ENCODE data around the gene PLXND1. TPM values are rescaled to one million over a fixed set of nuclear protein-coding genes. Genes with fewer than 3 reads are reported as not detected.

Gene PLXND1
- total RNA-seq, 4 donors from 2014 or later, result 155 to 300 (median 197) TPM

GRCh38 chr3:129567939-129568338 is 38.5 kb downstream of the PLXND1 start:
- TF ChIP-seq, protein P1, sequence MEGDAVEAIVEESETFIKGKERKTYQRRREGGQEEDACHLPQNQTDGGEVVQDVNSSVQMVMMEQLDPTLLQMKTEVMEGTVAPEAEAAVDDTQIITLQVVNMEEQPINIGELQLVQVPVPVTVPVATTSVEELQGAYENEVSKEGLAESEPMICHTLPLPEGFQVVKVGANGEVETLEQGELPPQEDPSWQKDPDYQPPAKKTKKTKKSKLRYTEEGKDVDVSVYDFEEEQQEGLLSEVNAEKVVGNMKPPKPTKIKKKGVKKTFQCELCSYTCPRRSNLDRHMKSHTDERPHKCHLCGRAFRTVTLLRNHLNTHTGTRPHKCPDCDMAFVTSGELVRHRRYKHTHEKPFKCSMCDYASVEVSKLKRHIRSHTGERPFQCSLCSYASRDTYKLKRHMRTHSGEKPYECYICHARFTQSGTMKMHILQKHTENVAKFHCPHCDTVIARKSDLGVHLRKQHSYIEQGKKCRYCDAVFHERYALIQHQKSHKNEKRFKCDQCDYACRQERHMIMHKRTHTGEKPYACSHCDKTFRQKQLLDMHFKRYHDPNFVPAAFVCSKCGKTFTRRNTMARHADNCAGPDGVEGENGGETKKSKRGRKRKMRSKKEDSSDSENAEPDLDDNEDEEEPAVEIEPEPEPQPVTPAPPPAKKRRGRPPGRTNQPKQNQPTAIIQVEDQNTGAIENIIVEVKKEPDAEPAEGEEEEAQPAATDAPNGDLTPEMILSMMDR (IDR thresholded peaks at IDR 0.05), result no peak
- no peak for TF ChIP-seq EP300 (IDR thresholded peaks at IDR 0.05)
- no peak for TF ChIP-seq POLR2A (IDR thresholded peaks at IDR 0.05)
- peak overlapping the region; percentile 3 to 70 (median 27) for H3K27ac ChIP-seq
- H3K36me3 ChIP-seq, result peaks cover 0 to 100% (median 16%) of the 10 kb centered on the region in 3 donors
- no peak overlapping the region for H3K4me3 ChIP-seq
- H3K9me3 ChIP-seq, result no peaks in the 10 kb centered on the region
- 29 to 44% methylated on average over 6 of the region's 6 CpGs for WGBS, 2 donors
- no peak for DNase-seq (ENCODE audit: low spot score in 2 of 2)
- no peaks in the 10 kb centered on the region for H3K27me3 ChIP-seq
- peaks cover 0 to 47% (median 18%) of the 10 kb centered on the region in 4 donors for H3K4me1 ChIP-seq

DNA sequence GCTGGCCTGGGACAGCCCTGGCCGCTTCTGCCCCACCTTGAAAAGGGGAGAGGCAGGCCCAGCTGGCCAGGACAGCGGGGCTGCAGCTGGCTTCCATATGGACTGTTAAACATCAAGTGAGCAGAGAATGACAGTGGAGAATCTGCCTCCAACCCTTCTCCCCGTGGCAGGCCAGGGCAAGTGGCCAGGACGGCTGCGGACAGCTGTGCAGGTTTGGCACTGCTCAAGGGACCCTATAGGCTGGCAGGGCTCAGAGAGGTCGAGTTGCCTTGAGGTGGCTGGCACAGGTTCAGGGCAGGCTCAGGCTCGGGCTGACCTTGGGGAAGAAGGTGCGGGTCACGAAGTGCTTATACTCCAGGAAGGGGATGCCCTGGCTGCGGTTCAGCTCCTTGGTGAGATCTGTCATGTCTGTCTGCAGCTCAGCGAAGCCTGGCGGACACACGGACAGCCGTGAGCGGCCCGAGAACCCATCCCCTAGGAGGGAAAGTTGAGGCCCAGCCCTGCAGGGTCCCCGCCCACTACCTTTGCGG is 39.2 kb downstream of the PLXND1 start:
- no peak overlapping the region for H3K4me3 ChIP-seq
- peaks cover 0 to 100% (median 12%) of the 10 kb centered on the region in 3 donors for H3K36me3 ChIP-seq
- peak overlapping the region in 3 of 4 donors; percentile 20 to 70 (median 34) for H3K27ac ChIP-seq
- DNase-seq (ENCODE audit: low spot score in 2 of 2), result no peak
- peaks cover 0 to 53% (median 19%) of the 10 kb centered on the region in 4 donors for H3K4me1 ChIP-seq
- no peaks in the 10 kb centered on the region for H3K27me3 ChIP-seq
- WGBS, 2 donors, result 75 to 79% methylated on average over 15 to 17 of the region's 18 CpGs
- no peaks in the 10 kb centered on the region for H3K9me3 ChIP-seq
- no peak for TF ChIP-seq POLR2A (IDR thresholded peaks at IDR 0.05)
- TF ChIP-seq, protein P1 (IDR thresholded peaks at IDR 0.05), result no peak
- no peak for TF ChIP-seq EP300 (IDR thresholded peaks at IDR 0.05)

- no peaks in the 10 kb centered on the region for H3K27me3 ChIP-seq
- H3K36me3 ChIP-seq, result peaks cover 0 to 97% (median 12%) of the 10 kb centered on the region in 3 donors
- peak overlapping the region in 2 of 4 donors; percentile 20 to 90 for H3K27ac ChIP-seq
- no peak overlapping the region for H3K4me3 ChIP-seq
- 91 to 94% methylated on average over 7 of the region's 7 CpGs for WGBS, 2 donors
- no peak for DNase-seq (ENCODE audit: low spot score in 2 of 2)
- H3K9me3 ChIP-seq, result no peaks in the 10 kb centered on the region
- H3K4me1 ChIP-seq, result peaks cover 0 to 67% (median 31%) of the 10 kb centered on the region in 4 donors
- TF ChIP-seq EP300 (IDR thresholded peaks at IDR 0.05) (no peak), POLR2A (IDR thresholded peaks at IDR 0.05) (no peak)
- TF ChIP-seq, protein P1 (IDR thresholded peaks at IDR 0.05), result no peak
These were observed 40.6 kb downstream of the PLXND1 start for GRCh38 chr3:129565902-129566301.

GRCh38 chr3:129564981-129565644 is 41.4 kb downstream of the PLXND1 start:
- DNase-seq (ENCODE audit: low spot score in 2 of 2), result no peak
- H3K4me3 ChIP-seq, result no peak overlapping the region
- H3K36me3 ChIP-seq, result peaks cover 0 to 91% (median 12%) of the 10 kb centered on the region in 3 donors
- WGBS, 2 donors, result 78 to 86% methylated on average over 5 to 11 of the region's 21 CpGs
- peak overlapping the region in 3 of 4 donors; percentile 50 to 90 (median 87) for H3K27ac ChIP-seq
- H3K9me3 ChIP-seq, result no peaks in the 10 kb centered on the region
- H3K4me1 ChIP-seq, result peaks cover 0 to 74% (median 38%) of the 10 kb centered on the region in 4 donors
- TF ChIP-seq POLR2A (IDR thresholded peaks at IDR 0.05) (no peak), EP300 (IDR thresholded peaks at IDR 0.05) (no peak)
- TF ChIP-seq, protein P1 (IDR thresholded peaks at IDR 0.05), result no peak
- H3K27me3 ChIP-seq, result no peaks in the 10 kb centered on the region

Data from tibial nerve (tissue), 4 donors.